GM12878 (cell line): Measurements from ENCODE around the gene GOPC. TPM values are rescaled to one million over a fixed set of nuclear protein-coding genes. Genes with fewer than 3 reads are reported as not detected.

Experiments used
- ATAC-seq: fragments of 200-7000 bp; cut with Tn5 transposase; 3 replicates; pipeline ENCODE4 v1.9.1; 2020; ENCODE audit warnings: mild to moderate bottlenecking, moderate library complexity
- BruUV-seq: library from RNA; stranded (reverse); fragments of 400-500 nt; replicated peaks from 2 replicates; lab custom pipeline; 2021; lab: Mats Ljungman, UMichigan
- CTCF ChIA-PET: fragments of 300-600 bp; sonication (Branson Sonifier 250); formaldehyde crosslinking; extraction: SDS; loops from one replicate; lab custom pipeline; 2021; ENCODE audit warnings: inconsistent platforms; lab: Yijun Ruan, JAX
- POLR2A ChIA-PET: fragments of 350-600 bp; formaldehyde crosslinking; extraction: SDS; loops from one replicate; lab custom pipeline; 2021; ENCODE audit warnings: inconsistent platforms; lab: Charles Lee
- RAD21 ChIA-PET: fragments of 300-600 bp; sonication (Branson Sonifier 250); formaldehyde crosslinking; loops from one replicate; lab custom pipeline; 2023; ENCODE audit warnings: antibody characterized with exemption; ENCODE audit not compliant: unreplicated experiment; lab: Charles Lee
- SMC1A ChIA-PET: fragments of 300-600 bp; sonication (Branson Sonifier 250); formaldehyde crosslinking; loops from one replicate; lab custom pipeline; 2023; ENCODE audit not compliant: unreplicated experiment, uncharacterized antibody; lab: Charles Lee
- DNase-seq: peaks from one replicate; pipeline ENCODE4 v3.0.0-alpha.2; 2011; ENCODE audit warnings: low read depth, low spot score
- FAIRE-seq: peaks from 3 replicates; lab custom pipeline; 2011; peaks lifted over from hg19 to GRCh38; lab: Jason Lieb, UNC
- H2AFZ ChIP-seq: 2 replicates; pipeline ENCODE4 v1.6.0; 2011; ENCODE audit warnings: low read depth, low read length, control low read depth; ENCODE audit not compliant: control insufficient read depth
- H3K27ac ChIP-seq: 2 replicates; pipeline ENCODE4 v1.5.1; 2011; ENCODE audit warnings: control low read depth; ENCODE audit not compliant: control insufficient read depth, insufficient read depth
- H3K27me3 ChIP-seq, 2 experiments: replicated peaks in 1 of 2; 2 replicates each; pipeline versions ENCODE4 v1.6.0 to v1.6.1; 2011; ENCODE audit warnings: low read length in 1 of 2; ENCODE audit not compliant: control insufficient read depth in 2 of 2, insufficient read depth in 2 of 2
- H3K36me3 ChIP-seq, 2 experiments: 2 replicates each; pipeline ENCODE4 v1.5.1; 2011; ENCODE audit warnings: low read length in 1 of 2; ENCODE audit not compliant: control insufficient read depth in 2 of 2, insufficient read depth in 2 of 2
- H3K4me1 ChIP-seq: 2 replicates; pipeline ENCODE4 v1.6.1; 2011; ENCODE audit warnings: mild to moderate bottlenecking, low read length, moderate library complexity, mixed read lengths; ENCODE audit not compliant: control insufficient read depth, insufficient read depth
- H3K4me2 ChIP-seq: 2 replicates; pipeline ENCODE4 v1.6.0; 2011; ENCODE audit warnings: control low read depth; ENCODE audit not compliant: control insufficient read depth, insufficient read depth
- H3K4me3 ChIP-seq: fragments of 200-600 bp; sonication (generic); 2 replicates; pipeline ENCODE4 v1.5.1; 2016
- H3K79me2 ChIP-seq: 2 replicates; pipeline ENCODE4 v1.6.0; 2011; ENCODE audit warnings: low read length; ENCODE audit not compliant: control insufficient read depth, insufficient read depth
- H3K9ac ChIP-seq: 2 replicates; pipeline ENCODE4 v1.8.0; 2011; ENCODE audit warnings: low read length, control low read depth, mixed read lengths; ENCODE audit not compliant: control insufficient read depth, insufficient read depth
- H3K9me3 ChIP-seq: replicated peaks from 3 replicates; pipeline ENCODE4 v1.5.1; 2011; ENCODE audit warnings: mild to moderate bottlenecking, low read length; ENCODE audit not compliant: control insufficient read depth, insufficient read depth
- H4K20me1 ChIP-seq: 2 replicates; pipeline ENCODE4 v1.6.0; 2011; ENCODE audit not compliant: control insufficient read depth, insufficient read depth
- EED ChIP-seq: sonication (generic); IDR thresholded peaks from 2 replicates; pipeline ENCODE4 v1.6.1; 2016; ENCODE audit warnings: antibody characterized with exemption, low read depth
- EGR1 ChIP-seq, 2 experiments: IDR thresholded peaks; 1 replicate in 1 of 2; 2 replicates in 1 of 2; pipeline ENCODE4 v1.6.1; 2011 to 2012; ENCODE audit warnings: low read depth in 2 of 2, low read length in 2 of 2, borderline replicate concordance in 1 of 2, mild to moderate bottlenecking in 1 of 2, moderate library complexity in 1 of 2
- MLLT1 ChIP-seq: fragments of 450-650 bp; IDR thresholded peaks from 2 replicates; pipeline ENCODE4 v1.6.1; 2016; ENCODE audit warnings: mild to moderate bottlenecking
- PAX8 ChIP-seq: fragments of 450-650 bp; IDR thresholded peaks from 2 replicates; pipeline ENCODE4 v1.6.1; 2017; ENCODE audit warnings: mild to moderate bottlenecking, moderate library complexity
- RAD21 ChIP-seq: IDR thresholded peaks from 2 replicates; pipeline ENCODE4 v1.6.1; 2011; ENCODE audit warnings: mild to moderate bottlenecking, low read depth, low read length, moderate library complexity; ENCODE audit not compliant: insufficient read depth
- RAD51 ChIP-seq: fragments of 450-650 bp; IDR thresholded peaks from 2 replicates; pipeline ENCODE4 v1.6.1; 2016; ENCODE audit warnings: moderate library complexity, mild to moderate bottlenecking, inconsistent platforms
- RFX5 ChIP-seq: IDR thresholded peaks from 2 replicates; pipeline ENCODE4 v1.6.1; 2011; ENCODE audit warnings: low read depth, low read length, improper control_type of control experiment
- SIN3A ChIP-seq: IDR thresholded peaks from 2 replicates; pipeline ENCODE4 v1.6.1; 2012; ENCODE audit warnings: low read depth, low read length, improper control_type of control experiment
- SPI1 ChIP-seq: IDR thresholded peaks from 2 replicates; pipeline ENCODE4 v1.6.1; 2011; ENCODE audit warnings: low read depth, mild to moderate bottlenecking, low read length, moderate library complexity, borderline replicate concordance; ENCODE audit not compliant: insufficient read depth
- WRNIP1 ChIP-seq: IDR thresholded peaks from 2 replicates; pipeline ENCODE4 v1.6.1; 2011; ENCODE audit warnings: low read depth, low read length, improper control_type of control experiment, borderline replicate concordance
- YBX1 ChIP-seq: fragments of 450-650 bp; IDR thresholded peaks from 2 replicates; pipeline ENCODE4 v1.6.1; 2016; ENCODE audit warnings: antibody characterized with exemption
- in situ Hi-C: fragments of 300-500 bp; cut with MboI; formaldehyde crosslinking; loops from 9 replicates; pipeline ENCODE4 v1.14.3; 2018; ENCODE audit warnings: mixed read lengths
- intact Hi-C: fragments of 100-400 bp; cut with micrococcal nuclease; formaldehyde crosslinking; loops from one replicate; pipeline ENCODE4 v1.14.2; 2022; ENCODE audit not compliant: unreplicated experiment
- polyA plus RNA-seq, 11 experiments: library from polyadenylated mRNA; depleted of rRNA in 4 of 11; unstranded in 6 of 11; stranded (reverse) in 5 of 11; fragments of >200 nt; fragmentation: Nextera tagmentation in 4 of 11; fragmentation: Illumina TruSeq in 1 of 11; extraction: Ambion mirVana in 4 of 11; extraction: Trizol in 1 of 11; gene quantifications; 1 replicate in 1 of 11; 2 replicates in 10 of 11; pipeline versions ENCODE4 v1.2.1 to v1.2.3, GENCODE V29; 2011 to 2016; ENCODE audit warnings: inconsistent platforms in 2 of 11, missing spikeins in 2 of 11, low read depth in 1 of 11
- total RNA-seq, 4 experiments: library from RNA; depleted of rRNA in 3 of 4; stranded (reverse); fragments of >200 nt in 3 of 4; fragmentation: Illumina TruSeq in 1 of 4; extraction: Trizol in 1 of 4; gene quantifications; 2 replicates each; pipeline versions ENCODE4 v1.2.1 to v1.2.3, GENCODE V29; 2013 to 2021
- TF ChIP-seq, protein P1 (sequence below): IDR thresholded peaks from 2 replicates; pipeline ENCODE4 v1.6.1; 2011; ENCODE audit warnings: borderline replicate concordance, low read depth, mild to moderate bottlenecking, moderate library complexity, low read length; ENCODE audit not compliant: insufficient read depth, poor library complexity, severe bottlenecking
- TF ChIP-seq, protein P2 (sequence below): fragments of 450-650 bp; IDR thresholded peaks from 2 replicates; pipeline ENCODE4 v1.6.1; 2016; ENCODE audit warnings: mild to moderate bottlenecking, moderate library complexity, borderline replicate concordance

GOPC gene
- total and polyA plus RNA-seq, 10 of the 15 experiments (the other 5 are each of a cell fraction or from before 2014, with no cell fraction given) = 5.8 to 28.5 (median 18.0) TPM

DNA sequence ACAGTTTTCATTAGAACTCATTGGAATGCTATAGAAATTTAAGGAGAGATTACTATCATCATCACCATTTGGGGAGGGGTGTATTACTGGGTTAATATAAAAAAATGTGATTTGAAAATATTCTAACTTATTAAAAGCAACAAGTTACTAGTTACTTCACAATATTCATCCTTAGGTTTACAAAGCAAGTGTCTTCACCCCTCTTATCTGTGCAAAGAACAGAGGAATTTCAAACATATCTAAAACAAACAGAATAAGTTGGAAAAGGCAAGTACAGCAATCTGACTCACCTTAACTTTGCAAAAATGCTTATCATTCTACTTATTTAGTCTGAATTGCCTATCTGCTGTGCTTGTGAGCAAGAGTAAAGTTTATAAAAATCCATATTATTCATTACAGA, 87.0 kb downstream of the GOPC start:
- Histone ChIP-seq H3K27ac (no peak overlapping the region), H3K27me3 (no peaks in the 10 kb centered on the region), H3K9ac (no peak overlapping the region), H2AFZ (no peak overlapping the region), H4K20me1 (no peaks in the 10 kb centered on the region), H3K9me3 (no peaks in the 10 kb centered on the region; the same call in 2 of the 3 replicates), H3K4me1 (no peaks in the 10 kb centered on the region), H3K4me2 (no peak overlapping the region), H3K79me2 (no peaks in the 10 kb centered on the region), H3K36me3 (no peaks in the 10 kb centered on the region), H3K4me3 (no peak overlapping the region)
- BruUV-seq = no TSS peak
- ATAC-seq = no peak
- no peak for FAIRE-seq
- ChIA-PET CTCF (no interaction called here), RAD21 (no interaction called here), SMC1A (interaction anchor here (1.0 kb wide), 1 partner anchor 40 kb away, joined by 3 read pairs; no protein-coding TSS in a partner anchor), POLR2A (no interaction called here)
- TF ChIP-seq RFX5 (no peak), MLLT1 (no peak), RAD21 (no peak), RAD51 (no peak), EGR1 (IDR thresholded peaks at IDR 0.05; ENCODE audit: borderline replicate concordance in 1 of 2, low read depth in 2 of 2, low read length in 2 of 2) (no peak), WRNIP1 (no peak), SPI1 (no peak), PAX8 (no peak), EED (no peak), SIN3A (no peak), YBX1 (no peak)
- TF ChIP-seq, protein P1, sequence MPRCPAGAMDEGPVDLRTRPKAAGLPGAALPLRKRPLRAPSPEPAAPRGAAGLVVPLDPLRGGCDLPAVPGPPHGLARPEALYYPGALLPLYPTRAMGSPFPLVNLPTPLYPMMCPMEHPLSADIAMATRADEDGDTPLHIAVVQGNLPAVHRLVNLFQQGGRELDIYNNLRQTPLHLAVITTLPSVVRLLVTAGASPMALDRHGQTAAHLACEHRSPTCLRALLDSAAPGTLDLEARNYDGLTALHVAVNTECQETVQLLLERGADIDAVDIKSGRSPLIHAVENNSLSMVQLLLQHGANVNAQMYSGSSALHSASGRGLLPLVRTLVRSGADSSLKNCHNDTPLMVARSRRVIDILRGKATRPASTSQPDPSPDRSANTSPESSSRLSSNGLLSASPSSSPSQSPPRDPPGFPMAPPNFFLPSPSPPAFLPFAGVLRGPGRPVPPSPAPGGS = no peak
- TF ChIP-seq, protein P2, sequence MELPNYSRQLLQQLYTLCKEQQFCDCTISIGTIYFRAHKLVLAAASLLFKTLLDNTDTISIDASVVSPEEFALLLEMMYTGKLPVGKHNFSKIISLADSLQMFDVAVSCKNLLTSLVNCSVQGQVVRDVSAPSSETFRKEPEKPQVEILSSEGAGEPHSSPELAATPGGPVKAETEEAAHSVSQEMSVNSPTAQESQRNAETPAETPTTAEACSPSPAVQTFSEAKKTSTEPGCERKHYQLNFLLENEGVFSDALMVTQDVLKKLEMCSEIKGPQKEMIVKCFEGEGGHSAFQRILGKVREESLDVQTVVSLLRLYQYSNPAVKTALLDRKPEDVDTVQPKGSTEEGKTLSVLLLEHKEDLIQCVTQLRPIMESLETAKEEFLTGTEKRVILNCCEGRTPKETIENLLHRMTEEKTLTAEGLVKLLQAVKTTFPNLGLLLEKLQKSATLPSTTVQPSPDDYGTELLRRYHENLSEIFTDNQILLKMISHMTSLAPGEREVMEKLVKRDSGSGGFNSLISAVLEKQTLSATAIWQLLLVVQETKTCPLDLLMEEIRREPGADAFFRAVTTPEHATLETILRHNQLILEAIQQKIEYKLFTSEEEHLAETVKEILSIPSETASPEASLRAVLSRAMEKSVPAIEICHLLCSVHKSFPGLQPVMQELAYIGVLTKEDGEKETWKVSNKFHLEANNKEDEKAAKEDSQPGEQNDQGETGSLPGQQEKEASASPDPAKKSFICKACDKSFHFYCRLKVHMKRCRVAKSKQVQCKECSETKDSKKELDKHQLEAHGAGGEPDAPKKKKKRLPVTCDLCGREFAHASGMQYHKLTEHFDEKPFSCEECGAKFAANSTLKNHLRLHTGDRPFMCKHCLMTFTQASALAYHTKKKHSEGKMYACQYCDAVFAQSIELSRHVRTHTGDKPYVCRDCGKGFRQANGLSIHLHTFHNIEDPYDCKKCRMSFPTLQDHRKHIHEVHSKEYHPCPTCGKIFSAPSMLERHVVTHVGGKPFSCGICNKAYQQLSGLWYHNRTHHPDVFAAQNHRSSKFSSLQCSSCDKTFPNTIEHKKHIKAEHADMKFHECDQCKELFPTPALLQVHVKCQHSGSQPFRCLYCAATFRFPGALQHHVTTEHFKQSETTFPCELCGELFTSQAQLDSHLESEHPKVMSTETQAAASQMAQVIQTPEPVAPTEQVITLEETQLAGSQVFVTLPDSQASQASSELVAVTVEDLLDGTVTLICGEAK = no peak
- in situ Hi-C loops = no loop called here
- DNase-seq = no peak
- intact Hi-C loops = no loop called here
